Uterus (tissue), 2 donors: ENCODE data around the gene TMEM200A.
"Not testable (repeated sequence)": the region's sequence is repeated elsewhere in the genome, so short reads cannot be mapped to it uniquely, and the experiment has no call there.

Source experiments
- CTCF ChIP-seq, 4 experiments: fragments of 200-600 bp in 2 of 4; fragments of 450-650 bp in 2 of 4; sonication (generic) in 2 of 4; IDR thresholded peaks; one replicate each; pipeline ENCODE4 v1.5.1; 2016 to 2019; ENCODE audit warnings: antibody characterized with exemption in 4 of 4, mild to moderate bottlenecking in 2 of 4, moderate library complexity in 1 of 4
- POLR2A ChIP-seq, 2 donors: fragments of 450-650 bp; IDR thresholded peaks; one replicate each; pipeline ENCODE4 v1.6.1; 2016; ENCODE audit warnings: antibody characterized with exemption in 2 of 2, mild to moderate bottlenecking in 1 of 2, moderate library complexity in 1 of 2

- TF ChIP-seq POLR2A, CTCF (IDR thresholded peaks at IDR 0.05): not testable (repeated sequence)
Measured at GRCh38 chr6:130346324-130346723, 19.5 kb upstream of the TMEM200A start.
